H4 (cell line): Measurements from ENCODE around the gene TSPO2. TPM values are rescaled to one million over a fixed set of nuclear protein-coding genes. Genes with fewer than 3 reads are reported as not detected.

Source experiments
- DNase-seq: peaks from one replicate; pipeline ENCODE4 v3.0.0-alpha.2; 2015; ENCODE audit warnings: low spot score
- total RNA-seq: library from RNA; depleted of rRNA; stranded (reverse); fragments of >200 nt; shearing (Covaris generic); gene quantifications from 2 replicates; pipeline ENCODE4 v1.2.3, GENCODE V29; 2014; rRNA removed

Gene TSPO2
- total RNA-seq, 1 experiment from 2014 or later, result not detected

GRCh38 chr6:41074692-41075436, 32.6 kb downstream of the TSPO2 start:
- DNase-seq, result no peak

GRCh38 chr6:41075651-41076626, 33.7 kb downstream of the TSPO2 start:
- no peak for DNase-seq

GRCh38 chr6:41077536-41077935, 35.3 kb downstream of the TSPO2 start:
- no peak for DNase-seq

- no peak for DNase-seq
Observed at GRCh38 chr6:41078101-41078500, 35.8 kb downstream of the TSPO2 start.

GRCh38 chr6:41079080-41079479, 36.8 kb downstream of the TSPO2 start:
- DNase-seq, result no peak

- no peak for DNase-seq
Observed at GRCh38 chr6:41080621-41081020, 38.4 kb downstream of the TSPO2 start.

- no peak for DNase-seq
Observed at GRCh38 chr6:41083072-41083471, 40.8 kb downstream of the TSPO2 start.

GRCh38 chr6:41085182-41085581, 42.9 kb downstream of the TSPO2 start:
- DNase-seq, result no peak

GRCh38 chr6:41088451-41088850, 46.2 kb downstream of the TSPO2 start:
- no peak for DNase-seq

- DNase-seq, result no peak
Observed at GRCh38 chr6:41090841-41091761, 48.8 kb downstream of the TSPO2 start.

GRCh38 chr6:41092421-41093140, 50.3 kb downstream of the TSPO2 start:
- peak; percentile 25 for DNase-seq

GRCh38 chr6:41093729-41094128, 51.5 kb downstream of the TSPO2 start:
- DNase-seq, result no peak

Other genes with a start within 250 kb of the TSPO2 start
- gene UNC5CL, start 3.2 kb upstream of the TSPO2 start, total RNA-seq, result 0.25 and 0.27 TPM in 2 replicates
- not detected in 2 replicates for gene APOBEC2, start 10.7 kb downstream of the TSPO2 start, total RNA-seq
- 18.9 and 24.6 TPM in 2 replicates for gene OARD1, start 29.9 kb downstream of the TSPO2 start, total RNA-seq
- gene NFYA, start 30.5 kb downstream of the TSPO2 start, total RNA-seq, result 14.0 and 21.6 TPM in 2 replicates
- not detected in 2 replicates for gene TREML1, start 111.9 kb downstream of the TSPO2 start, total RNA-seq
- 0.27 TPM in 1 of 2 replicates, not detected in the other for gene TREM2, start 120.6 kb downstream of the TSPO2 start, total RNA-seq
- 0.10 TPM in 1 of 2 replicates, not detected in the other for gene TREML2, start 158.7 kb downstream of the TSPO2 start, total RNA-seq
- 0.46 and 0.58 TPM in 2 replicates for gene TREML4, start 185.9 kb downstream of the TSPO2 start, total RNA-seq
- gene TREM1, start 244.2 kb downstream of the TSPO2 start, total RNA-seq, result 0.52 TPM in 1 of 2 replicates, not detected in the other